ENCODE results near the gene TRAK1. TPM values are rescaled to one million over a fixed set of nuclear protein-coding genes. Genes with fewer than 3 reads are reported as not detected.

Gene TRAK1
- total RNA-seq, 1 donor from 2014 or later = 53.8 TPM

GRCh38 chr3:42210726-42211125, 119.6 kb downstream of the TRAK1 start:
- TF ChIP-seq CTCF (IDR thresholded peaks at IDR 0.05; ENCODE audit: unreplicated experiment) = no peak
- Mint-ChIP-seq H3K9me3 (ENCODE audit: low read depth) (no peaks in the 10 kb centered on the region), H3K27ac (peak overlapping the region; percentile 73), H3K4me1 (ENCODE audit: low read depth) (peaks cover 3% of the 10 kb centered on the region), H3K36me3 (ENCODE audit: insufficient read depth) (peaks cover 23% of the 10 kb centered on the region), H3K4me3 (ENCODE audit: low read depth) (no peak overlapping the region), H3K27me3 (no peaks in the 10 kb centered on the region)
- DNase-seq (ENCODE audit: low spot score, unreplicated experiment) = no peak

- Mint-ChIP-seq H3K27me3 (no peaks in the 10 kb centered on the region), H3K27ac (no peak overlapping the region), H3K4me1 (ENCODE audit: low read depth) (peaks cover 3% of the 10 kb centered on the region), H3K9me3 (ENCODE audit: low read depth) (no peaks in the 10 kb centered on the region), H3K36me3 (ENCODE audit: insufficient read depth) (peaks cover 20% of the 10 kb centered on the region), H3K4me3 (ENCODE audit: low read depth) (no peak overlapping the region)
- TF ChIP-seq CTCF (IDR thresholded peaks at IDR 0.05; ENCODE audit: unreplicated experiment) = no peak
- no peak for DNase-seq (ENCODE audit: low spot score, unreplicated experiment)
Measured at GRCh38 chr3:42213417-42213816, 122.3 kb downstream of the TRAK1 start.

GRCh38 chr3:42214064-42214463, 122.9 kb downstream of the TRAK1 start:
- Mint-ChIP-seq H3K4me3 (ENCODE audit: low read depth) (no peak overlapping the region), H3K27me3 (no peaks in the 10 kb centered on the region), H3K9me3 (ENCODE audit: low read depth) (no peaks in the 10 kb centered on the region), H3K27ac (peak overlapping the region; percentile 45), H3K36me3 (ENCODE audit: insufficient read depth) (peaks cover 16% of the 10 kb centered on the region), H3K4me1 (ENCODE audit: low read depth) (peaks cover 3% of the 10 kb centered on the region)
- DNase-seq (ENCODE audit: low spot score, unreplicated experiment) = no peak
- no peak for TF ChIP-seq CTCF (IDR thresholded peaks at IDR 0.05; ENCODE audit: unreplicated experiment)

GRCh38 chr3:42214565-42215283, 123.6 kb downstream of the TRAK1 start:
- H3K4me3 Mint-ChIP-seq (ENCODE audit: low read depth) = no peak overlapping the region
- DNase-seq (ENCODE audit: low spot score, unreplicated experiment) = no peak
- peak overlapping the region; percentile 45 for H3K27ac Mint-ChIP-seq

GRCh38 chr3:42216302-42216701, 125.1 kb downstream of the TRAK1 start:
- peaks cover 12% of the 10 kb centered on the region for H3K36me3 Mint-ChIP-seq (ENCODE audit: insufficient read depth)
- no peaks in the 10 kb centered on the region for H3K27me3 Mint-ChIP-seq
- no peak for TF ChIP-seq CTCF (IDR thresholded peaks at IDR 0.05; ENCODE audit: unreplicated experiment)
- H3K4me3 Mint-ChIP-seq (ENCODE audit: low read depth) = no peak overlapping the region
- DNase-seq (ENCODE audit: low spot score, unreplicated experiment) = no peak
- no peaks in the 10 kb centered on the region for H3K4me1 Mint-ChIP-seq (ENCODE audit: low read depth)
- H3K9me3 Mint-ChIP-seq (ENCODE audit: low read depth) = no peaks in the 10 kb centered on the region
- no peak overlapping the region for H3K27ac Mint-ChIP-seq

More at GRCh38 chr3:42214565-42215283, 123.6 kb downstream of the TRAK1 start:
- no peaks in the 10 kb centered on the region for H3K27me3 Mint-ChIP-seq
- TF ChIP-seq CTCF (IDR thresholded peaks at IDR 0.05; ENCODE audit: unreplicated experiment) = no peak
- H3K9me3 Mint-ChIP-seq (ENCODE audit: low read depth) = no peaks in the 10 kb centered on the region
- H3K36me3 Mint-ChIP-seq (ENCODE audit: insufficient read depth) = peaks cover 12% of the 10 kb centered on the region
- H3K4me1 Mint-ChIP-seq (ENCODE audit: low read depth) = peaks cover 3% of the 10 kb centered on the region
